Kidney epithelial cell (primary cell): Measurements from ENCODE around the gene PLEKHA8. TPM values are rescaled to one million over a fixed set of nuclear protein-coding genes. Genes with fewer than 3 reads are reported as not detected.

ENCODE experiments used
- DNase-seq: peaks from one replicate; pipeline ENCODE4 v3.0.0-alpha.2; 2010; ENCODE audit warnings: low read depth
- H3K27me3 ChIP-seq: 2 replicates; pipeline ENCODE4 v1.6.0; 2011; ENCODE audit warnings: low read length; ENCODE audit not compliant: control insufficient read depth, insufficient read depth
- H3K36me3 ChIP-seq: 2 replicates; pipeline ENCODE4 v1.5.1; 2011; ENCODE audit warnings: low read length; ENCODE audit not compliant: control insufficient read depth, insufficient read depth
- H3K4me3 ChIP-seq: 2 replicates; pipeline ENCODE4 v1.5.1; 2011; ENCODE audit warnings: low read depth, mild to moderate bottlenecking, control low read depth, low read length
- CTCF ChIP-seq: IDR thresholded peaks from 2 replicates; pipeline ENCODE4 v1.5.1; 2011; ENCODE audit warnings: mild to moderate bottlenecking, moderate library complexity, low read length, control low read depth, inconsistent platforms; ENCODE audit not compliant: insufficient read depth, poor library complexity, severe bottlenecking
- total RNA-seq: library from RNA; depleted of rRNA; stranded (reverse); fragments of >200 nt; gene quantifications from 2 replicates; pipeline ENCODE4 v1.2.3, GENCODE V29; 2015

PLEKHA8 gene
- total RNA-seq, 1 donor from 2014 or later = 22.7 TPM

- no peak for DNase-seq
- TF ChIP-seq CTCF = no peak
- no peaks in the 10 kb centered on the region for H3K36me3 ChIP-seq
- H3K4me3 ChIP-seq = no peak overlapping the region
- H3K27me3 ChIP-seq = no peaks in the 10 kb centered on the region
These were observed 9.8 kb upstream of the PLEKHA8 start for GRCh38 chr7:30018451-30018850.

- TF ChIP-seq CTCF = no peak
- no peak for DNase-seq
These were observed 8.8 kb upstream of the PLEKHA8 start for GRCh38 chr7:30019387-30019786.

GRCh38 chr7:30019960-30020359, 8.3 kb upstream of the PLEKHA8 start:
- no peak overlapping the region for H3K4me3 ChIP-seq
- no peak for DNase-seq
- no peak for TF ChIP-seq CTCF
- no peaks in the 10 kb centered on the region for H3K36me3 ChIP-seq
- H3K27me3 ChIP-seq = no peaks in the 10 kb centered on the region

More at GRCh38 chr7:30019387-30019786, 8.8 kb upstream of the PLEKHA8 start:
- no peaks in the 10 kb centered on the region for H3K36me3 ChIP-seq
- no peak overlapping the region for H3K4me3 ChIP-seq
- H3K27me3 ChIP-seq = no peaks in the 10 kb centered on the region

GRCh38 chr7:30020535-30020934, 7.7 kb upstream of the PLEKHA8 start:
- Histone ChIP-seq H3K36me3 (no peaks in the 10 kb centered on the region), H3K27me3 (no peaks in the 10 kb centered on the region), H3K4me3 (no peak overlapping the region)
- no peak for DNase-seq
- TF ChIP-seq CTCF = no peak

- Histone ChIP-seq H3K36me3 (no peaks in the 10 kb centered on the region), H3K4me3 (no peak overlapping the region), H3K27me3 (no peaks in the 10 kb centered on the region)
- TF ChIP-seq CTCF = no peak
- no peak for DNase-seq
These were observed 5.2 kb upstream of the PLEKHA8 start for GRCh38 chr7:30022991-30023390.

- Histone ChIP-seq H3K36me3 (no peaks in the 10 kb centered on the region), H3K27me3 (no peaks in the 10 kb centered on the region), H3K4me3 (no peak overlapping the region)
- no peak for DNase-seq
- no peak for TF ChIP-seq CTCF
These were observed 4.7 kb upstream of the PLEKHA8 start for GRCh38 chr7:30023524-30023923.
